HG02943 (cell line): ENCODE data around the gene RBMY1J.
"Not testable (repeated sequence)": the region's sequence is repeated elsewhere in the genome, so short reads cannot be mapped to it uniquely, and the experiment has no call there.

Source experiments
- ATAC-seq: cut with Tn5 transposase; IDR thresholded peaks from one replicate; pipeline ENCODE4 v1.9.1; 2021; ENCODE audit warnings: mild to moderate bottlenecking, low read depth, moderate library complexity; ENCODE audit not compliant: unreplicated experiment

Gene RBMY1J

DNA sequence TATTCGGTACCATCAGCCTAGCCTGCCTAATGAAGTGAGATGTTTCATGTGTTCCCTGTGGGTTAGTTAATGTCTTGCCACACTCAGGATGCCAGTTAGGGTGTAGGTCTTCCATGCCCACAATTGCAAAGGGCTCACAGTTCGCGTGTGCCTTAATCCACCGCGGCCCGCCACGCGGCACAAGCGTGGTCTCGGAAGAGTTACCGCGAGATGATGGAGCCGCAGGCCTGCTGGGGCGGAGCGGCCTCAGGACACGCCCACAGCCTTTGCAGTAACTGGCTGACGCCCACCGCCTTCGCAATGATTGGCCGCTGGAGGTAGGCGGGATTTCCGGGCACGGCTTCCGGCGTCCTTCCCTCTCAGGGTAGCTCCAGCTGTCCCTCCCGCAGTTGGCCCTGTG lies at the start of gene RBMY1J:
Gene RBMY1J, plus strand, starts transcription at position 301 of the 400 bp plus-strand sequence. CDS start 2,038 bp downstream, outside the sequence.
- not testable (repeated sequence) for ATAC-seq

DNA sequence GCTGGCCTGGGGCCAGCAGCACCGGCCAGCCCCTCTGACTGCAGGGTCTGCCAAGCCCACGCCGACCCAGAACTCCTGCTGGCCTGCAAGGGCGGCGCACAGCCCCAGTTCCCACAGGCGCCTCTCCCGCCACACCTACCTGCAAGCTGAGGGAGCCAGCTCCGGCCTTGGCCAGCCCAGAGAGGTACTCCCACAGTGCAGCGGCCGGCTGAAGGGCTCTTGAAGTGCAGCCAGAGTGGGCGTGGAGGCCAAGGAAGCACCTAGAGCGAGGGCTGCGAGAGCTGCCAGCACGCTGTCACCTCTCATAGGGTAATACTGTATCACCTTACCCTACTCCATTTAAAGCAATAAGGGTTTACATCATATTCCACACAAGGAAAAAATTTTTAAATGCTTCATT lies 35.8 kb upstream of the RBMY1J start:
- no peak for ATAC-seq

DNA sequence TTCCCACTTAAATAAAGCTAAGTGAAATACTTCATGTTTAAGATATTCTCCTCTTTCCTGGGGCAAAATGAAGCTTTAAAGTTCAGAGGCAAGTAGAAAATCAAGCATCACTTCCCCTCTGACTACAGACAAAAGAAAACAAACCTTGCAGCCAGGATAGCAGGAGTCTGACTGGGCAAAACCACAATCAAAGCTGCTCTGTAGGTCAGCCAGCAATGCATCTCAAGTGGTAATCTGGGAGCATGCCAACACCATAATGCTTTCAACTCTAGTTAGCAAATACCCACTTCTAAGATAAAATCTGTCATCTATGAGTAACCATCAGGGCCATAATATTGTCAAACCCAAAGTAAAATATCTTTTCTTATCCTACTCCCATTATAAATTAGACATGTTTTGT lies 32.6 kb upstream of the RBMY1J start:
- no peak for ATAC-seq

GRCh38 chrY:22373494-22373893 lies 29.7 kb upstream of the RBMY1J start:
- no peak for ATAC-seq

DNA sequence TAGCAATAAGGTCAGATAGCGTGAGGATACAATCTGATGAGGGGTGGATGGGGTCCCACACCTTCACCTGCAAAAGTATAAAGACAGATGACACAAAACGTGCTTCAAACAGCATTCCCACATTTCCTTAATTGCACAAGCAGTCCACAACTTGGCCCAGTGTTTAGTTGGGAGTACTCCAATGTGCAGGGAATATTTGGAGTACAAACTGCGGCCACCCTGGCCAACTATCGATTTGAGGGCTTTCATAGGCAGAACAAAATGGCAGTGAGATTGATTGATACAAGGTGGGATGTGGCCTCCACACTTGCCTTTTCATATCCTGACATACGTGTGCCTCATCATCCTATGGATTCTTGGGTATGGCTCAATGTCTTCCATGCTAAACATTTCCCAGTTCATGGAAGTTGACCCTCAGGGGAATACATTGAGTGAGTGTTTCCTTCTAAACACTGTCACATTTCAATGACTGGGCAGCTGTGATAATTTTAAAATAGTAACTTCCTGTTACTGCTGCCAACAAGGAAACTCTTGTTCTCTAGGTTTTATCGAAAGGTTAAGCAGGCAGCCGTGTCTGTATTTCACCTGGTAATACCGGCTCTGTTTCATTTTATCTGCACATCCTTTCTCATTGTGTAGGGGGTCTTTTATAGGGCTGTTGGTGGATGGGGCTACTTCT lies 41.6 kb downstream of the RBMY1J start:
- ATAC-seq, result not testable (repeated sequence)

DNA sequence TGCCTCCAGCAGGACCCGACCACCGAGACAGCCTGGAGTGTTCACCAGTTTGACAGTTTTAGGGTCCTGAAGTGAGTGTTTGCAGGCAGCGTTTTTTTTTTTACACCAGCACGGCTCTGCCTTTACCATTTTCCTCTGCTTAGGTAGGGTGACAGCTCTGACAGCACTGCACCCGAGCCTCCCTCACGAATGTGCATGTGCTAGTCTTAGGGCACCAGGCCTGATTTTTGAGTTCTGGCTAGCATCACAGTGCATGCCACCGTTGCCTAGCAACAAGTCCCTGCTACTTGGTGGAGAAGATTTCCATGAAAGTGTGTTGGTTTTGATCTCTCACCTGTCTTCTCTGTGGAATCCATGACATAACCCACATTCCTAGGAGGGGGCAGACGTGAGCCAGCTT lies 52.3 kb downstream of the RBMY1J start:
- ATAC-seq, result not testable (repeated sequence)

GRCh38 chrY:22461962-22462361 lies 58.8 kb downstream of the RBMY1J start:
- ATAC-seq, result not testable (repeated sequence)
